ENCODE results near the gene TNFRSF1B.

TNFRSF1B gene

GRCh38 chr1:12178511-12178910, 11.7 kb downstream of the TNFRSF1B start:
- H3K4me1 ChIP-seq (ENCODE audit: low read depth, poor library complexity, severe bottlenecking) = peaks cover 2% of the 10 kb centered on the region
- H3K27ac ChIP-seq = no peak overlapping the region
- no peak for TF ChIP-seq CTCF (conservative IDR thresholded peaks at IDR 0.05; ENCODE audit: low read depth, low read length)
- H3K4me3 ChIP-seq (IDR thresholded peaks at IDR 0.05; ENCODE audit: insufficient read depth, low read depth, low read length) = no peak overlapping the region
- no peaks in the 10 kb centered on the region; the same call in 1 of the 2 replicates for H4K20me1 ChIP-seq (ENCODE audit: insufficient read depth)
- H3K27me3 ChIP-seq (ENCODE audit: insufficient read depth, low read depth) = no peaks in the 10 kb centered on the region
- no peak overlapping the region for H3K9ac ChIP-seq
- H3K4me2 ChIP-seq = no peak overlapping the region
- H3K36me3 ChIP-seq (ENCODE audit: insufficient read depth) = no peaks in the 10 kb centered on the region
- no peak overlapping the region for H2AFZ ChIP-seq (ENCODE audit: low read depth)
- H3K79me2 ChIP-seq (ENCODE audit: insufficient read depth, low read depth) = peaks cover 56% of the 10 kb centered on the region

GRCh38 chr1:12179111-12179519, 12.3 kb downstream of the TNFRSF1B start:
- TF ChIP-seq CTCF (conservative IDR thresholded peaks at IDR 0.05; ENCODE audit: low read depth, low read length) = no peak
- H3K79me2 ChIP-seq (ENCODE audit: insufficient read depth, low read depth) = peaks cover 54% of the 10 kb centered on the region
- no peak overlapping the region for H3K27ac ChIP-seq
- no peak overlapping the region for H3K4me3 ChIP-seq (IDR thresholded peaks at IDR 0.05; ENCODE audit: insufficient read depth, low read depth, low read length)
- H3K36me3 ChIP-seq (ENCODE audit: insufficient read depth) = no peaks in the 10 kb centered on the region
- no peaks in the 10 kb centered on the region; the same call in 1 of the 2 replicates for H4K20me1 ChIP-seq (ENCODE audit: insufficient read depth)
- H3K9ac ChIP-seq = no peak overlapping the region
- H3K4me2 ChIP-seq = no peak overlapping the region
- no peaks in the 10 kb centered on the region for H3K4me1 ChIP-seq (ENCODE audit: low read depth, poor library complexity, severe bottlenecking)
- no peaks in the 10 kb centered on the region for H3K27me3 ChIP-seq (ENCODE audit: insufficient read depth, low read depth)
- H2AFZ ChIP-seq (ENCODE audit: low read depth) = no peak overlapping the region

GRCh38 chr1:12179676-12180075, 12.9 kb downstream of the TNFRSF1B start:
- no peaks in the 10 kb centered on the region for H3K4me1 ChIP-seq (ENCODE audit: low read depth, poor library complexity, severe bottlenecking)
- H3K4me3 ChIP-seq (IDR thresholded peaks at IDR 0.05; ENCODE audit: insufficient read depth, low read depth, low read length) = no peak overlapping the region
- H3K27ac ChIP-seq = no peak overlapping the region
- H3K36me3 ChIP-seq (ENCODE audit: insufficient read depth) = no peaks in the 10 kb centered on the region
- H4K20me1 ChIP-seq (ENCODE audit: insufficient read depth) = no peaks in the 10 kb centered on the region; the same call in 1 of the 2 replicates
- H3K79me2 ChIP-seq (ENCODE audit: insufficient read depth, low read depth) = peaks cover 53% of the 10 kb centered on the region
- no peak for TF ChIP-seq CTCF (conservative IDR thresholded peaks at IDR 0.05; ENCODE audit: low read depth, low read length)
- no peak overlapping the region for H3K4me2 ChIP-seq
- H3K9ac ChIP-seq = no peak overlapping the region
- H2AFZ ChIP-seq (ENCODE audit: low read depth) = no peak overlapping the region
- H3K27me3 ChIP-seq (ENCODE audit: insufficient read depth, low read depth) = no peaks in the 10 kb centered on the region

- Histone ChIP-seq H2AFZ (ENCODE audit: low read depth) (no peak overlapping the region), H3K4me1 (ENCODE audit: low read depth, poor library complexity, severe bottlenecking) (no peaks in the 10 kb centered on the region), H3K36me3 (ENCODE audit: insufficient read depth) (no peaks in the 10 kb centered on the region), H3K9ac (no peak overlapping the region), H3K4me2 (no peak overlapping the region), H3K4me3 (IDR thresholded peaks at IDR 0.05; ENCODE audit: insufficient read depth, low read depth, low read length) (no peak overlapping the region), H4K20me1 (ENCODE audit: insufficient read depth) (no peaks in the 10 kb centered on the region; the same call in 1 of the 2 replicates), H3K27me3 (ENCODE audit: insufficient read depth, low read depth) (no peaks in the 10 kb centered on the region), H3K27ac (no peak overlapping the region), H3K79me2 (ENCODE audit: insufficient read depth, low read depth) (peaks cover 49% of the 10 kb centered on the region)
- no peak for TF ChIP-seq CTCF (conservative IDR thresholded peaks at IDR 0.05; ENCODE audit: low read depth, low read length)
These were observed 13.5 kb downstream of the TNFRSF1B start for GRCh38 chr1:12180315-12180714.

Measured in KMS-11 (cell line).